Lower leg skin (tissue), 4 donors: ENCODE data around the gene TSPOAP1. TPM values are rescaled to one million over a fixed set of nuclear protein-coding genes. Genes with fewer than 3 reads are reported as not detected.

Source experiments
- DNase-seq, 2 donors: peaks; one replicate each; pipeline ENCODE4 v3.0.0-alpha.2; 2019; ENCODE audit warnings: low spot score in 2 of 2
- H3K4me3 ChIP-seq: fragments of 200-600 bp; sonication (generic); 2 replicates; pipeline ENCODE4 v1.5.1; 2017; ENCODE audit warnings: mild to moderate bottlenecking, low read depth; ENCODE audit not compliant: poor library complexity, severe bottlenecking
- CTCF ChIP-seq, 3 donors: fragments of 450-650 bp; IDR thresholded peaks; one replicate each; pipeline ENCODE4 v1.5.1; 2016; ENCODE audit warnings: antibody characterized with exemption in 3 of 3, mild to moderate bottlenecking in 3 of 3, moderate library complexity in 2 of 3
- POLR2A ChIP-seq, 2 donors: fragments of 450-650 bp; IDR thresholded peaks; one replicate each; pipeline ENCODE4 v1.6.1; 2016 to 2017; ENCODE audit warnings: antibody characterized with exemption in 2 of 2, mild to moderate bottlenecking in 1 of 2, moderate library complexity in 1 of 2
- WGBS, 2 donors: methylation state at CpG; one replicate each; pipeline ENCODE4 v1.1.5; 2018; 5-methylcytosine and 5-hydroxymethylcytosine counted together
- intact Hi-C: fragments of 100-400 bp; cut with DNase I; formaldehyde crosslinking; loops from one replicate; pipeline ENCODE4 v1.15.0; 2023; ENCODE audit warnings: low total_unique reads
- total RNA-seq, 4 donors: library from RNA; depleted of rRNA; stranded (reverse); fragments of >200 nt; gene quantifications; one replicate each; pipeline ENCODE4 v1.1.0, GENCODE V29; 2016

Gene TSPOAP1
- total RNA-seq, 4 donors from 2014 or later = 8.2 to 18.3 (median 8.8) TPM

DNA sequence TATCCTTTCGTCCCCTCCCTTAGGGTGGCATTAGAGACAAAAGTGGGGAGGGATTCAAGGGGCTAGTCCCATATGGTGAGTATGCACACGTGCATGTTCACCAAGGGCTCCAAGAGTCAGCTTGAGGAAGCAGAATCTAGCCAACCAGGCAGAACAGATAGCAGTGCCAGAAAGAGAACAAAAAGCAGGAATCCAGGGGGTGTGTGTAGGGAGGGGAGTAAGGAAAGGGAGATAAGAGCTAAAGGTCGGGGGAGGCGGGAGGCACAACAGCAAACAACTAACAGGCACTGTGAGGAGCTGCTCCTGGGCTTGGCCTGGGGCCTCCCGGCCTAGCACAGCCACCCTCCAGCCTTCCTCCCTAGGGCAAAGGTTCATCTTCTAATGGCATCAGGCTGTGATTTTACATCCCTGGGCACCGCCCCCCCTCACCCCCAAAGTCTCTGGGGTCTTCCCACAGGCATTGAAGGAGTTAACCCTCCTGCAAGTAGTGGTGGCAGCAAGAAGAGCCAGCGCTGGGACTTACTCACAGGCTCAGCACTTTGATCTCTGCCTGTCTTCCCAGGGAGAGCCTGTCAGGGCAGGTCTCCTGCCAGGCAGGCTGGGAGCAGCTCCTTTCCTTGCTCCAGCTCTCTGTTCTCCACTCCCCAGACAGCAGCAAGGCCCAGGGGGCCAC, 35.8 kb upstream of the TSPOAP1 start:
- peak in 1 of 2 donors; percentile 68 for DNase-seq
- no peak overlapping the region for H3K4me3 ChIP-seq
- intact Hi-C loops = no loop called here
- no peak for TF ChIP-seq CTCF (IDR thresholded peaks at IDR 0.05)
- TF ChIP-seq POLR2A (IDR thresholded peaks at IDR 0.05) = no peak
- WGBS, 2 donors = 32 to 38% methylated on average over 7 of the region's 7 CpGs

DNA sequence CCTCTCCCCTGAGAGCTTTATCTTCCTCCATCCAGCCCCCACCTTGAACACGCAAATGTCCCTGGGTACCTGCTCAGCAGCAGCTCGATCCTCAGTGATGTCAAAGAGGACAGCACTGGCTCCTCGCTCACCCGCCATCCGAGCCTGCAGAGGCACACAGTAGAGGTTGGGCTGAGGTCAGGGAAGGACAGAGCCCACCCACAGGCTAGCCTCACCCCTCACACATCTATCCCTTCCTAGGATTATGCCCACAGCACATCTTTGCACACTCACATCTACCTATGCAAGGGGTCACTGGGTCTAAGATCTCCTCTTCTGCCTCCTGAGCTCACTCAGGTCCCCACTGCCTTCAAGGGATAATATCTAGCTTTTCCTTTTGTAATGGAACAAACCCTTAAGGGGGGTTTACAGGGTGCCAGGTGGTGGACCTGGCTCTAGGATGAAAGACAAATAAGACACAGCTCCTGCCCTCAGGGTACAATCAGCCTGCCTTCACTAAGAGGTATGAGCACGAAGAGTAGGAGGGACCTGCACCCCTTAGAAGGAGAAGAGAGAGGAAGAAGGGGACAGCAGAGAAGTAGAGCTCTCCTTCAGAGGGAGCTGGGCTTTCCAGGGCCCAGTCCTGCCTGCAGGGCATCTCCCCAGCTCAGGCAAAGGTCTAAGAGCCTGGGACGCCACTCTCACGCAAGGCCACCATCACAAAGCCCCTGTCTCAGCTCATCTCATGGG, 35.0 kb upstream of the TSPOAP1 start:
- TF ChIP-seq POLR2A (IDR thresholded peaks at IDR 0.05) (no peak), CTCF (IDR thresholded peaks at IDR 0.05) (no peak)
- WGBS, 2 donors = 68 to 84% methylated on average over 8 of the region's 8 CpGs
- no peak for DNase-seq
- no peak overlapping the region for H3K4me3 ChIP-seq
- intact Hi-C loops = no loop called here

DNA sequence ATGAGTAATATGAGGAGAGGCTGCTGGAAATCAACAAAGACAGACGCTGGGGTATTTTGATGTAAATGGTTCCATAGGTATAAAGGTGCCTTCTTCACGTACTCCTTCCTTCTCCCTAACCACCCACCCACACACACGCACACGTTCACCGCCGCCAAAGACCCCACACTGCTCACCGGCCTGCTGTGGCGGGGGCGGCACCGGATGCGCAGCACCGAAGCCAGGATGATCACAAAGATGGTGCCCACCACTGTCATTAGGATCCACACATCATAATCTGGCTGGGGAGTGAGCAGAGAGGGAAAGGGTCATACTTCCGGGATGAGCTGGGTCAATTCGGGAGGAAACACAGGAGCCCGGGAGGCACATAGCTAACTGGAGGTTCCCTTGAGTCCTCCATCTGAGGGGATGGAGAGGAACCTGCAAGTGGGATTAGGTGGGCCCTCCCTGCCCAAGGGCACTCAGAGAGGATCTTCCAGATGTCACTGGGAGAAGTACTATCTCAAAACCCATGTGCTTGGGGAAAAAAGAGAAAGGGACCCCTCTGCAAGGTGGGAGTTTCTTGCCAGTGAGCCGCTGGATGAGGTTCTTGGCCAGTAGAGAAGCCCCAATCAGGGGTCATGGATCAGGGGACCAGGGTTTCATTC, 33.9 kb upstream of the TSPOAP1 start:
- no peak for TF ChIP-seq CTCF (IDR thresholded peaks at IDR 0.05)
- no peak for TF ChIP-seq POLR2A (IDR thresholded peaks at IDR 0.05)
- intact Hi-C loops = no loop called here
- WGBS, 2 donors = 86 to 94% methylated on average over 16 of the region's 16 CpGs
- no peak for DNase-seq
- no peak overlapping the region for H3K4me3 ChIP-seq

GRCh38 chr17:58360296-58361063, 31.9 kb upstream of the TSPOAP1 start:
- DNase-seq = no peak
- intact Hi-C loops = no loop called here
- TF ChIP-seq POLR2A (IDR thresholded peaks at IDR 0.05) = no peak
- no peak for TF ChIP-seq CTCF (IDR thresholded peaks at IDR 0.05)
- 70 to 85% methylated on average over 4 to 5 of the region's 5 CpGs for WGBS, 2 donors
- no peak overlapping the region for H3K4me3 ChIP-seq

DNA sequence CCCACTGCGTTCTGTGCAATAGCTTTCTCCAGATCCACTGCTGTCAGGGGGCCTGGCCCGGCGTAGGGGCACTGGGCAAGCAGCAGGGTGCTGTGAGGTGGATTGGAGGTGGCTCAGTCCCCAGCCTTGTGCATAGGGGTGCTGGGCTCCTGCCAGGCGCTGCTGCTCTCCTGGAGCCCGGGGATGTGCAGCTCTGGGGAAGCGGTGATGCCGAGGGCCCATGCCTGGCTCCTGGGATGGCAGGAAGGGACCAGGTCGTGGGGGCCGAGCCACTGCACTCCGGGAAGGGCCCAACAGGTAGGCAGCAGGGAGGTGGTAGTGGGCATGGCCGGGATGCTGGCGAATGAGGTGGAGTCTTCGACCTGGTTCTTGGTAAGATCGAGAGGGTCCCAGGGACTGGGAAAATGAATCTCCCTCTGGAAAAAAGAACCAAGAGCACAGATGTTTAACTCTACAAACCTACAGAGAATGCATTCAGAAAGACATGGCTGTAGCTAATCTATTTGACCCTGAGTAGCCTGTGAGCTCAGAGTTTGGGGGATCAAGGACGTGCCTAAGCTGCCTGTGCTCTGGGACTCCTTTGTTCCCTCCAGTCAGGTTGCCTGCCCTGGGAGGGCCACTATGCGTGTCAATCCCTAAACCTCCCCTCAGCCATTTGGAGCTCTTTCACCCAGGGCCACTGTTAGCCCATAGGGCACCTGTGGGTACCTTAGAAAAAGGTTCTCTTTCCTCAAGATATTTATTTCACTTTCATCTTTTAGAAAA, 30.0 kb upstream of the TSPOAP1 start:
- WGBS, 2 donors = 86 to 88% methylated on average over 16 of the region's 16 CpGs
- intact Hi-C loops = no loop called here
- H3K4me3 ChIP-seq = no peak overlapping the region
- TF ChIP-seq CTCF (IDR thresholded peaks at IDR 0.05) = no peak
- no peak for TF ChIP-seq POLR2A (IDR thresholded peaks at IDR 0.05)
- DNase-seq = no peak
